ENCODE data around the gene CREBL2.
"Not testable (repeated sequence)": the region's sequence is repeated elsewhere in the genome, so short reads cannot be mapped to it uniquely, and the experiment has no call there.

CREBL2 gene, protein sequence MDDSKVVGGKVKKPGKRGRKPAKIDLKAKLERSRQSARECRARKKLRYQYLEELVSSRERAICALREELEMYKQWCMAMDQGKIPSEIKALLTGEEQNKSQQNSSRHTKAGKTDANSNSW

DNA sequence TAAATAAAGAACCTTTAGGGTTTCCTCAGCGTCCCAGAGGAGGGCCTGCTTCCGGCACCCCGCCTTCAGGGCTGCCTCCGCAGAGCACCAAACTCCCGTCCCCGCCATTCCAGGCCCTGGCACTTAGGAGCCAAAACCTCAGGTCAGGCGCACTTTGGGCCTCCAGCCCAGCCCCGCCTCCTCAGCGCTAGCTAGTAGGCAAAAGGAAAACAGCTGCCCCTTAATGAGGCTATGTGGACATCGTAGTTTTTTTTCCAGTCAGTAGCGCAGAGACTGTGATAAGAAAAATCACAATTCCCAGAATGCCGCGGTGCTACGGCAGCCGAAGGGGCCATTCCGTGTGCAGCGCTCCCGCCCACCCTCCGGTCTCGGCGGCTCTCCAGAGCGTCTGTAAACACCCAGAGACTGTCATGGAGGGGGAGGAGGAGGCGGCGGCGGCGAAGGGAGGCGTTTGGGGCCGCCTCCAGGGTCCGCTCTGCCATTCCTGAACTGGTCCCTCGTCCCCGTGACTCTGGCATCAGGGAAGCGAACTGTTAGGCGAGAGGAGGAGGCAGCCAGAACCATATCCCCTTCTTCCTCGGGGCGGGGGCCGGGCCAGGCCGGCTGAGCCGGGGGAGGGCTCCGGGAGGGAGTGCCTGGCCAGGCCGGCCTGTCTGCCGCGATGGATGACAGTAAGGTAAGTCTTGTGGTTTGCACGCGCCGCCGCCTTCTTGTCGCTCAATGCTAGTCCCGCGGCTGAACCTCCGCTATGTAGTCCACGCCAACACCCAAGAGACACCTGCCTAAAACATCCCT is at the start of gene CREBL2:
TSS of gene CREBL2 (plus strand) at position 365 of the 795 bp plus-strand sequence. CDS start at position 662, 297 bp downstream.
- Histone ChIP-seq H3K27ac (ENCODE audit: low read depth, low read length) (peak within 1 kb of the TSS; percentile 94), H3K4me1 (ENCODE audit: control insufficient read depth, insufficient read depth, low read length) (peaks cover 3% of the 10 kb centered on the region), H3K36me3 (ENCODE audit: control insufficient read depth, insufficient read depth, low read length) (no peaks in the 10 kb centered on the region), H3K4me3 (ENCODE audit: low read length) (peak within 1 kb of the TSS; percentile 91), H3K9ac (ENCODE audit: low read length) (peak within 1 kb of the TSS; percentile 66), H3K27me3 (ENCODE audit: control insufficient read depth, insufficient read depth, low read length) (no peaks in the 10 kb centered on the region)

DNA sequence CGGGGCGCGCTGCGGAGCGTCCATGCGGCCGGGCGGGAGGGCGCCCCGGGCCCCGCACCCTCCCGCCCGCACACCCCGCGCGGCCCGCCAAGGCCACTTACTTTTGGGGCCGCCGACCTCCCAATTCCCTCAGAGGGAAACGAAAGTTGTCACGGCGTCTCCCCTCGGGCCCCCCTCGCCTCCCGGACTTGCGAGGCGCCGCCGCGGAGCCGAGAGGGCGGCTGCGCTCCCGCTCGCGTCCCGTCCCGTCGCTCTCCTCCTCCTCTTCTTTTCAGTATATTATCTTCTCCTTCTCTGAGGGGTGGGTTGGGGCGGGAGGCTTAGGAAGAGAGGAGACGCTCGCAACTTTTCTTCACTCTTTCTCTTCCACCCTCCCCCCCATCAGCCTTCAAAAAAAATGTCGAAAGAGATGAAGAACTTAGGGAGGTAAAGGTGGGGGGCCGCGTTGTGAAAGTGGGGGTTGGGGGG is 49.6 kb upstream of the CREBL2 start:
- peak overlapping the region; percentile 72 for H3K4me3 ChIP-seq (ENCODE audit: low read length)
- H3K27ac ChIP-seq (ENCODE audit: low read depth, low read length) = peak overlapping the region; percentile 90
- peaks cover 20% of the 10 kb centered on the region for H3K4me1 ChIP-seq (ENCODE audit: control insufficient read depth, insufficient read depth, low read length)
- H3K36me3 ChIP-seq (ENCODE audit: control insufficient read depth, insufficient read depth, low read length) = no peaks in the 10 kb centered on the region
- no peaks in the 10 kb centered on the region for H3K27me3 ChIP-seq (ENCODE audit: control insufficient read depth, insufficient read depth, low read length)
- peak overlapping the region; percentile 88 for H3K9ac ChIP-seq (ENCODE audit: low read length)

DNA sequence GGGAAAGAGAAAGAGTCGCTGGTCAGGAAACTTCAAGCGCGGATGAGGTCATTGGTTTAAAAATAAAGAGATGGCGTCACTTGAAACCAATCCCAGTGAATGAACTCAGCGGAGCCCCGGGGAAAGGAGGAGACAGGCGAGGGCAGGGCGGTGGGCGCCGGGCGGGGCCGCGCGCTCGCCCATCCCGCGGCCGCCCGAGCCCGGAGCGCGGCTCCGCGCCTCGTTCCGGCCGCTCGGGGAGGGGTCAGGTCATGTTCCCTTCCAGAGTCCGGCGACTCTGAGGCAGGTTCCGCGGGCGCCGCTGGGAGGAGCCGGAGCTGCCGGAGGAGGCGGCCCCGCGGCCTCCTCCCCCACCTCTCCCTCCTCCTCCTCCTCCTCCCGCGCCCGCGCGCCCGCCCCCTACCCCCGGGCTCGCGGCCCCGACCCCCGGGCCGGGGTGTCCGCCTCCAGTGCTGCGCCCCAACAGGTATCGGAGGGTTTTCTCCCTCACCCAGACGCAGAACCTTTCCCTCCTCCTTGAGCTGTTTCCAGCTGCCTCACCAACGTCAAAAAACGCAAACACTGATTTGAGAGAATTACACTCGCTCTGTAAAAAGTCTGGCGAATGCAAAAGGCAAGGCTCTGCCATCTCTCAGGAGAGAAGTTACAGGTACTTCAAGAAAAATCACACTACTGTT is 49.0 kb upstream of the CREBL2 start, which contains the start of gene DUSP16:
TSS of gene DUSP16 (minus strand) at position 279 of the 677 bp plus-strand sequence. CDS start 41,765 bp downstream, outside the sequence.
- Histone ChIP-seq H3K27ac (ENCODE audit: low read depth, low read length) (peak within 1 kb of the TSS; percentile 94), H3K27me3 (ENCODE audit: control insufficient read depth, insufficient read depth, low read length) (no peaks in the 10 kb centered on the region), H3K9ac (ENCODE audit: low read length) (peak within 1 kb of the TSS; percentile 88), H3K36me3 (ENCODE audit: control insufficient read depth, insufficient read depth, low read length) (no peaks in the 10 kb centered on the region), H3K4me3 (ENCODE audit: low read length) (peak within 1 kb of the TSS; percentile 72), H3K4me1 (ENCODE audit: control insufficient read depth, insufficient read depth, low read length) (peaks cover 20% of the 10 kb centered on the region)

DNA sequence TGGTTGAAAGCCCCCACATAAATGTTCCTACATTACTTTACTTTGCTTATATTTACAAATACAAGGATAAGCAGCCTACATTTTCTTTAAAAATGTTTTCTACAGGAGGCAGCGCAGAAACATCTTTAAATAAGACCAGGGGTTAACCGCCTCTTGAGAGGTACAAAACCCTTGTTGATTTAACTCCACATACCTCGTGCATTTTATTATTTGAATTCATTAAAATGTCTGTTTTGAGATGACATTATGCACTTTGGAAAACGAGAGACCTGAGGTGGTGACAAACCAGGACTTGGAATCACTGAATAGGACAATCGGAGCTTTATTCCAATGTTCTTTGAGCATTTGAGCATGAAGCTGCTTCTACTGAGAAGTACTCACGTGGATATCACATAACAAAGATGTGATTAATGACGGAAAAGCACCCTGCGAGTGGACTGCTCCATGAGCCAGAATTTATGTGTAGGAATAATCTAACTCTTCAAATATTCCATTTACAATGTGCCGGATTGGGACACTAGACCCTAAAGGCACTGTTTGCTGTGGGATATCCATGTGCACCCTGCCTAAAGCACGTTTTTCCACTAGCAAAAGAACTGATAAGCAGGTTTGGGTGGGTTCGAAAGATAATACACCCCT is 48.3 kb upstream of the CREBL2 start:
- Histone ChIP-seq H3K4me1 (ENCODE audit: control insufficient read depth, insufficient read depth, low read length) (peaks cover 20% of the 10 kb centered on the region), H3K36me3 (ENCODE audit: control insufficient read depth, insufficient read depth, low read length) (no peaks in the 10 kb centered on the region), H3K27me3 (ENCODE audit: control insufficient read depth, insufficient read depth, low read length) (no peaks in the 10 kb centered on the region), H3K4me3 (ENCODE audit: low read length) (peak overlapping the region; percentile 72), H3K27ac (ENCODE audit: low read depth, low read length) (peak overlapping the region; percentile 94), H3K9ac (ENCODE audit: low read length) (peak overlapping the region; percentile 88)

DNA sequence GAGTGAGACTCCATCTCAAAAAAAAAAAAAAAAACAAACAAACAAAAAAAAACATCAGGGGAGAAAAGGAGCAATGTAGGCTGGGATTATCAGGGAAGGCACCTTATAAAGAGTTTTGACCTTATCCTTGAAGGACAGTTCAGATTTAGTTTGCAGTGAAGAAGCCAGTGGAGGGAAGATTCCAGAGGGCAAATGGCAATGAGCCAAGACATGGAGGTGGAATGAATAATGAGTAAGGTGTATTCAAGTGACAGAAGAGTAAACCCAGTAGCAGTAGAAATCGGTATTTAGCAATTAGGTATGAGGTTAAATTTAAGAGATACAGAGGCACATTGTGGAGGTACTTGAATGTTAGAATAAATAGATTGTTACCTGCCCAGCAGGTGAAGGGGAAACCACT is 46.8 kb upstream of the CREBL2 start:
- H3K9ac ChIP-seq (ENCODE audit: low read length) = no peak overlapping the region
- no peaks in the 10 kb centered on the region for H3K27me3 ChIP-seq (ENCODE audit: control insufficient read depth, insufficient read depth, low read length)
- H3K4me1 ChIP-seq (ENCODE audit: control insufficient read depth, insufficient read depth, low read length) = peaks cover 11% of the 10 kb centered on the region
- H3K4me3 ChIP-seq (ENCODE audit: low read length) = no peak overlapping the region
- no peak overlapping the region for H3K27ac ChIP-seq (ENCODE audit: low read depth, low read length)
- H3K36me3 ChIP-seq (ENCODE audit: control insufficient read depth, insufficient read depth, low read length) = no peaks in the 10 kb centered on the region

DNA sequence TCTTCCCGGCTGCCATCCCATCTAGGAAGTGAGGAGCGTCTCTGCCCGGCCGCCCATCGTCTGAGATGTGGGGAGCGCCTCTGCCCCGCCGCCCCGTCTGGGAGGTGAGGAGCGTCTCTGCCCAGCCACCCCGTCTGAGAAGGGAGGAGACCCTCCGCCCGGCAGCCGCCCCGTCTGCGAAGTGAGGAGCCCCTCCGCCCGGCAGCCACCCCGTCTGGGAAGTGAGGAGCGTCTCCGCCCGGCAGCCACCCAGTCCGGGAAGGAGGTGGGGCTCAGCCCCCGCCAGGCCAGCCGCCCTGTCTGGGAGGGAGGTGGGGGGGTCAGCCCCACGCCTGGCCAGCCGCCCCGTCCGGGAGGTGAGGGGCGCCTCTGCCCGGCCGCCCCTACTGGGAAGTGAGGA is 45.7 kb upstream of the CREBL2 start:
- H3K4me1 ChIP-seq (ENCODE audit: control insufficient read depth, insufficient read depth, low read length) = not testable (repeated sequence)

DNA sequence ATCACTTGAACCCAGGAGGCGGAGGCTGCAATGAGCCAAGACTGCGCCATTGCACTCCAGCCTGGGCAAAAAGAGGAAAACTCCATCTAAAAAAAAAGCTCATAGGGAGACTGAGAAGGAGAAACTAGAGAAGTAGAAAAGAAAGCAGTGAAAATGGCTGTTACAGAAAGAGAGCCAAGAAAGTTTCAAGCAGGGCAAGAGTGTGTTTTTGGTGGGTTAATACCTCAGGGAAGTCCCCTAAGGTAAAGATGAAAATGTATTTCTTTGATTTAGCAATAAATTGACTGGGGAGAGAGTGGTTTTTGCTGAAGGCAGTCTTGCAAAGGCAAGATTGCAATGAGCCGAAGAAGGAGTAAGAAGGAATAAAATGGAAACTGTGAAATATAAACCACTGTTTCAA is 39.0 kb upstream of the CREBL2 start:
- no peak overlapping the region for H3K27ac ChIP-seq (ENCODE audit: low read depth, low read length)
- no peak overlapping the region for H3K4me3 ChIP-seq (ENCODE audit: low read length)
- no peaks in the 10 kb centered on the region for H3K27me3 ChIP-seq (ENCODE audit: control insufficient read depth, insufficient read depth, low read length)
- H3K9ac ChIP-seq (ENCODE audit: low read length) = no peak overlapping the region
- H3K36me3 ChIP-seq (ENCODE audit: control insufficient read depth, insufficient read depth, low read length) = no peaks in the 10 kb centered on the region
- H3K4me1 ChIP-seq (ENCODE audit: control insufficient read depth, insufficient read depth, low read length) = no peaks in the 10 kb centered on the region

More for the DNA sequence above, 45.7 kb upstream of the CREBL2 start:
- H3K9ac ChIP-seq (ENCODE audit: low read length); H3K4me3 ChIP-seq (ENCODE audit: low read length); H3K27ac ChIP-seq (ENCODE audit: low read depth, low read length); H3K27me3 ChIP-seq (ENCODE audit: control insufficient read depth, insufficient read depth, low read length); H3K36me3 ChIP-seq (ENCODE audit: control insufficient read depth, insufficient read depth, low read length): not testable (repeated sequence)

DNA sequence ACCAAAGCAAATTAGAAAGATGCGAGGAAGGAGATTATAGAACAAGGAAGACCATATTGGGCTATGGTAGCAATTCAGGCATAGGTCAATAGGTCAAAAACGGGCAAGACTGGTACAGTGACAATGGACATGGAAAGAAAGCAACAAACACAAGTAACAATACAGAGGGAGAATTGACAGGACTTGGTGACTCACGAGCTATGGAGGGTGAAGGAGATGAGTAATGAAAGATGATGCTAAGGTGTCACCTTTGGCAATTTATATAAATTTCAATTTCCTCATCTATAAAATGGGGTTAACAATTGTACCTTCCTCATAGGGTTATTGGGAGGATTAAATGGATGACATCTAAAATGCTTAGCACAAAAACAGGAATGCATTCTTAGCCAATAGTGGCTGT is 33.9 kb upstream of the CREBL2 start:
- Histone ChIP-seq H3K4me3 (ENCODE audit: low read length) (no peak overlapping the region), H3K9ac (ENCODE audit: low read length) (no peak overlapping the region)

DNA sequence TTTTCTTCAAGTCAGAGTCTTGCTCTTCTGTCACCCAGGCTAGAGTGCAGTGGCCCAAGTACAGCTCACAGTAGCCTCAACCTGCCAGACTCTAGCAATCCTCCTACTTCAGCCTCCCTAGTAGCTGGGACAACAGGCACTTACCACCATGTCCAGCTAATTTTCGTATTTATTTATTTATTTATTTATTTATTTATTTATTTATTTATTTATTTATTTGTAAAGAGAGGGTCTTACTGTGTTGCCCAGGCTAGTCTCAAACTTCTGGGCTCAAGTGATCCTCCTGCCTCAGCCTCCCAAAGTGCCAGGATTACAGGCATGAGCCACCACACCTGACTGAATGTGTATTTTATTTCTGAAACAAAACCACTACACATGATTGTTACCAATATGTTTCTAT is 31.0 kb upstream of the CREBL2 start:
- not testable (repeated sequence) for H3K4me1 ChIP-seq (ENCODE audit: control insufficient read depth, insufficient read depth, low read length); H3K27ac ChIP-seq (ENCODE audit: low read depth, low read length); H3K9ac ChIP-seq (ENCODE audit: low read length); H3K36me3 ChIP-seq (ENCODE audit: control insufficient read depth, insufficient read depth, low read length); H3K4me3 ChIP-seq (ENCODE audit: low read length); H3K27me3 ChIP-seq (ENCODE audit: control insufficient read depth, insufficient read depth, low read length)

More for the DNA sequence above, 33.9 kb upstream of the CREBL2 start:
- Histone ChIP-seq H3K4me1 (ENCODE audit: control insufficient read depth, insufficient read depth, low read length) (no peaks in the 10 kb centered on the region), H3K27ac (ENCODE audit: low read depth, low read length) (no peak overlapping the region), H3K36me3 (ENCODE audit: control insufficient read depth, insufficient read depth, low read length) (no peaks in the 10 kb centered on the region), H3K27me3 (ENCODE audit: control insufficient read depth, insufficient read depth, low read length) (no peaks in the 10 kb centered on the region)

DNA sequence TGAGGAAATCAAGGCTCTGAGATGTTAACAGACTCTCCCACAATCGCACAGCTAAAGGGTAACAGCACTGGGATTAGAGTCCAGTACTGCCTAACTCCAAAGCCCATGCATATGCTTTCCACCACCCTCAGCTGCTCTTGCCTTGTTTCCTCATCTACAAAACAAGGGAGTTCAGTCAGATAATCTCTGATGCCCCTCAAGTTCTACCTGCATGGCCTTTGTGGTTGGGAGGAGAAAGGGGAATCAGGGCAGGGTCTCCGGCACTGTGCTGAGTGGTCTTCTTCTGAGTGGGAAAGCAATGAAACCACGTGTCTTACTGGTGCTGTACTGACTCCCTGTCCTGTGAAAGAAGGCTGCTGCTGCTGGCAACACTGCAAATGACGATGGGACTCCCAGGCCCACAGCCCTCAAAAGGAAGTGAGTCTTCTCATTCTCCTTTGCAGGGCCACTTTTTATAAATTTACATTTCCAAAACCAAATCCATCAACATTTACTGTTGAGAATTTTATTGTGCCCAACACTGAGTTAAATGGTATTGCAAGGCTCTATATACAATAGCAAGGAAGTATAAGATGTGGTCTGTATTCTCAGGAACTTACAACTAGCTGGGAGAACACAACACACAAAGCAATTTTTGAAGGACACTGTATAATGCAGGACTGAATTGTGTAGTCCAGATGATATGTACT is 29.3 kb upstream of the CREBL2 start:
- Histone ChIP-seq H3K9ac (ENCODE audit: low read length) (no peak overlapping the region), H3K36me3 (ENCODE audit: control insufficient read depth, insufficient read depth, low read length) (no peaks in the 10 kb centered on the region), H3K27me3 (ENCODE audit: control insufficient read depth, insufficient read depth, low read length) (no peaks in the 10 kb centered on the region), H3K4me3 (ENCODE audit: low read length) (no peak overlapping the region), H3K27ac (ENCODE audit: low read depth, low read length) (no peak overlapping the region), H3K4me1 (ENCODE audit: control insufficient read depth, insufficient read depth, low read length) (no peaks in the 10 kb centered on the region)

DNA sequence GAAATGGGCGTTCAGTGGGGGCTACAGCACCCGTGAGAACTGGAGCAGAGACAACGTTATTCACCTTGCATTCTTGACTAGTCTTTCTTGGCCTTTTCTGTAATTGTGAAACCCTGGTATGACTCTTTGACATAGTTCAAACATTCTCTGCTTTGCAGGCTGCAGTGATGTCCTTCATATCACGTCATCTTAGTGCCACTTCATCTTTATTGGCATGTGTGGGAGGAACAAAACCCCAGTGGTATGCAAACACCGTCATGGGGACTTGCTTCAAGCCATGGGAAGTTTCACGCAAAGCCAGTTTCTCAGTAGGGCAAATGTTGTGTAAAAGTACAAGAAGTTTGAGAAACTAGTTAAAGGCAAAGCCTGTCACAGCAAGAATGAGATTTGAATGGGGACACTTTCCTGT is 28.8 kb upstream of the CREBL2 start:
- H3K27ac ChIP-seq (ENCODE audit: low read depth, low read length) = no peak overlapping the region
- H3K9ac ChIP-seq (ENCODE audit: low read length) = no peak overlapping the region
- H3K27me3 ChIP-seq (ENCODE audit: control insufficient read depth, insufficient read depth, low read length) = no peaks in the 10 kb centered on the region
- H3K4me1 ChIP-seq (ENCODE audit: control insufficient read depth, insufficient read depth, low read length) = no peaks in the 10 kb centered on the region
- no peaks in the 10 kb centered on the region for H3K36me3 ChIP-seq (ENCODE audit: control insufficient read depth, insufficient read depth, low read length)
- no peak overlapping the region for H3K4me3 ChIP-seq (ENCODE audit: low read length)
